GM19099 (cell line): Measurements from ENCODE around the gene TCOF1.

Experiments used
- POLR2A ChIP-seq: IDR thresholded peaks from 3 replicates; pipeline ENCODE4 v1.6.1; 2011; ENCODE audit warnings: low read depth; ENCODE audit not compliant: insufficient read length; ENCODE audit errors: extremely low read depth

Gene TCOF1

DNA sequence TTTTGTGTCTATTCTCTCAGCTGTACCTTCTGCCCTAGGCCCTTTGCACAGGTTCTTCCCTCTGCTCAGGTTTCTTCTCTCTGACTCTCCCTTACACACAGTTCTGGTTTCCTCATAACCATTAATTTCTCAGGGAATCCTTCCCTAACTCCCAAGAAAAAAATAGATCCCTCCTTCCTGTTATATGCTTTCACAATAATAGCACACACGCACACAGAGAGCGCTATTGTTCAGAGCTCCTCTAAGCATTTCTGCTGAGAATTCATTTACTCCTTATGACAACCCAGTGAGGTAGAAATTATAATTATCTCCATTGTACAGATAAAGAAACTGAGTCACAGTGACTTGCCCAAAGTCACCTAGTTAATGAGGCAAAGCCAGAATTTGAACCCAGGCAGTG, 1.7 kb upstream of the TCOF1 start:
- no peak for TF ChIP-seq POLR2A

- TF ChIP-seq POLR2A, result no peak
Measured at GRCh38 chr5:150356575-150357294, 762 bp upstream of the TCOF1 start.

GRCh38 chr5:150358261-150359095, 981 bp downstream of the TCOF1 start:
- no peak for TF ChIP-seq POLR2A

- TF ChIP-seq POLR2A, result no peak
Measured at GRCh38 chr5:150361301-150361700, 3.8 kb downstream of the TCOF1 start.

DNA sequence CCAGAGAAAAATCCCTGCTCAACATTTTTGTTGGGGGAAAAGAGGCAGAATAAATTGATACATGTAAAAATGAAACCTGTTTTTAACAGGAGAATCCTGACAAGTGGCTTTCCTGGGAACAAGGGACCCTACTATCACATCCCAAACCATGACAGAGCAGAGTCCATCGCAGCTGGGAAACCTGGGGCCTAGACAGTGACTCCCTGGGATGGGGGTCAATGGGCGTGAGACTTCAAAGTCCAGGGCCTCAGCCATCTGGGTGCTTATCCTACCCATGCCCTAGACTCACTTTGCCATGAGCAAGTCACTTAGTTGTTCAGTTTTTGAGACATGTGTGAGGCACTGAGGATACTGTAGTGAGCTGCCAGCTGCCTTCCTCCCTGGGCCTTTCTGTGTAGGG, 5.7 kb downstream of the TCOF1 start:
- TF ChIP-seq POLR2A, result no peak

DNA sequence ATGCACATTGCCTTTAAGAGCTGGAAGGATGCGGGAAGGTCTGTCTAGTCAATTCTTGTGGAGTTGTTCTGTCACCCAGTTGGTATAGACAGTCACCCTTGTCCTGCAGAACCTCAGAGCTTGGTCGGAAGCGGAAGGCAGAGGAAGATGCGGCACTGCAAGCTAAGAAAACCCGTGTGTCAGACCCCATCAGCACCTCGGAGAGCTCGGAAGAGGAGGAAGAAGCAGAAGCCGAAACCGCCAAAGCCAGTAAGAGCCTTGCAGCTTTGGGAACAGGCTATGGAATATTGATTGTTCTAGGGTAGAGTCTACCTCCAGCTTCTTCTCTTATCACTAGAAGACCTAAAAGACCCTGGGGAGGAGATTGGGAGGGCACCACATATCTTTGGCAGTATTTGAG, 6.5 kb downstream of the TCOF1 start:
- no peak for TF ChIP-seq POLR2A

DNA sequence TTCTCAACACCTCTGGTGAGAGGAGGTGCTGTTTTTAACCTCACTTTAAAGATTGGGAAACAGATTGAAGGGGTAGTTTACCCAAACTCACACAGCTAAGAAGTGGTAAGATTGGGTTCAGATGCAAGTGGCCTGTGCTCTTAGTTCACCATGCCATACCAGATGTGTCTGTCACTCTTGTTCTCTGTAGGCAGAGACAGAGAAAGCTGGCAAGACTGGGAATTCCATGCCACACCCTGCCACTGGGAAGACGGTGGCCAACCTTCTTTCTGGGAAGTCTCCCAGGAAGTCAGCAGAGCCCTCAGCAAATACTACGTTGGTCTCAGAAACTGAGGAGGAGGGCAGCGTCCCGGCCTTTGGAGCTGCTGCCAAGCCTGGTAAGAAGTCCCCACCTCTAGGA, 11.0 kb downstream of the TCOF1 start:
- TF ChIP-seq POLR2A, result no peak

GRCh38 chr5:150372639-150373038, 15.1 kb downstream of the TCOF1 start:
- TF ChIP-seq POLR2A, result no peak

GRCh38 chr5:150374651-150375050, 17.2 kb downstream of the TCOF1 start:
- TF ChIP-seq POLR2A, result no peak

GRCh38 chr5:150376799-150377771, 19.6 kb downstream of the TCOF1 start:
- TF ChIP-seq POLR2A, result no peak

DNA sequence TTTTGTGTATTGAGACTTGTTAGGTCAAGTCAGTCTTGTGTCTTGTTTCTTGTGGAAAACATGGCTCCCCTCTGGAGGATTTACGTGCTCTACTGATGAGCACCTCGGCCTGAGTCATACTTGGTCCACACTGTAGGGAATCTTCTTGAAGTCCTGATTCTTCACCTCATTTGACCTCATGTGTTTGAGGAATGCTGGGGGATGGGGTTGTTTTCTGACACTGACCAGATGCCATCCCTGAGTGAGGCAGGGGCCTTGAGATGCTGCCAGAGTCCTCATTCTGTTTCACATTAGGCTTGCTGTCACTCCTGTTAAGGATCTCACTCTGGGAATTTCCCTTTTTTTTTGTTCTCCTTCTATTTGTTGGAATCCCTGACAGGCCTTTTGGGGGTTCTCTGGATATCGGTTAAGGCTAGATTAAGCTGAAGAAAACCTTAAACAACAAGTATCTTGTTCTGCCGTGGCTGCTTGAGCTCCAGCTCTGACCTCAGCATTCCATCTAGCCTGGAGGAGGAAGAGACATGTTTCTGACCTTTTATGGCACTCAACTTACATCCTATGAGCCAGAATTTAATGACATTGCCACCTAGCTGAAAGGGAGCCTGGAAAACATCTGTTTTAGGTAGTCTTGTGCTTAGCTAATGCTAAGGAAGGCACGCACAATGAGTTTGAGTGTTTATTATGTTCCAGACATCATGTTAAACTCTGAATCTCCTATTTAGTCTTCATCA, 20.6 kb downstream of the TCOF1 start:
- no peak for TF ChIP-seq POLR2A

GRCh38 chr5:150384701-150385100, 27.2 kb downstream of the TCOF1 start:
- no peak for TF ChIP-seq POLR2A

DNA sequence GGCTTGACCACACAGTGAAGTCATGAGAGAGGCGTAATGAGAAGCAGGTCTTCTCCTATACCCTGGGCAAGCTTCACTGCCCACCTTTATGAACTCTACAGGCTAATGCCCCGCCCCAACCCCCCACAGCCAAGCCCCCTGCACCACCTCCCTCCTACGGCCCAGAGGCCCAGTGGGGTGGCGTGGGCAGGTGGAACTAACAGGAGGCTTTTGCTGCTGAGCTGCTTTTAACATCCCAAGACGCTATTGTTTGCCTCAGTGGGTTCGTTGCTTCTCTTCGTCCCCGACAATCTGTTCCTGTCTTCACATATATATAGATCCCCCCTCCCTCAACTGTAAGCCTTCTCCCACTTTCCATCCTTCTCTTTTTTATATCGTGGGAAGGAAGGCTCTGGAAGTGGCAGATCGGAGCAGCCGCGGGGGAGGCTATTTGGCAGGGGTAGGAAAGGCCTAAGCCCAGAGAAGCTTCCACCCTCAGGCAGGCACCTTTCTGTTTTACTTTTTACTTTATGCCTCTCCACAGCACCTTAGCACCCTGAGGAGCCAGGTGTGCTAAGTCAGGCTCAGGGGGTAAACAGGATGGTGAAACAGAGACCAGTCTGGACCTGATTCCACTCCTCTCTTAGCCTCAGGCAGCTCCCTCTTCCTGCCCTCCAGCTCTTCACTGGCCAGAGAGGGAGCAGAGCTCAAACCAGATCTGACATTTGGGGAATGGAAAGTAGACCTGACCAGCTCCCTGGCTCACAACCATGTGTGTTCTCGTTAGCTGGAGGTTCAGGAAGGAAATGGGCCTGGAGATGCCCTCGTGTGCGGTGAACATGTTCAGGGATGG, 28.7 kb downstream of the TCOF1 start:
- no peak for TF ChIP-seq POLR2A

DNA sequence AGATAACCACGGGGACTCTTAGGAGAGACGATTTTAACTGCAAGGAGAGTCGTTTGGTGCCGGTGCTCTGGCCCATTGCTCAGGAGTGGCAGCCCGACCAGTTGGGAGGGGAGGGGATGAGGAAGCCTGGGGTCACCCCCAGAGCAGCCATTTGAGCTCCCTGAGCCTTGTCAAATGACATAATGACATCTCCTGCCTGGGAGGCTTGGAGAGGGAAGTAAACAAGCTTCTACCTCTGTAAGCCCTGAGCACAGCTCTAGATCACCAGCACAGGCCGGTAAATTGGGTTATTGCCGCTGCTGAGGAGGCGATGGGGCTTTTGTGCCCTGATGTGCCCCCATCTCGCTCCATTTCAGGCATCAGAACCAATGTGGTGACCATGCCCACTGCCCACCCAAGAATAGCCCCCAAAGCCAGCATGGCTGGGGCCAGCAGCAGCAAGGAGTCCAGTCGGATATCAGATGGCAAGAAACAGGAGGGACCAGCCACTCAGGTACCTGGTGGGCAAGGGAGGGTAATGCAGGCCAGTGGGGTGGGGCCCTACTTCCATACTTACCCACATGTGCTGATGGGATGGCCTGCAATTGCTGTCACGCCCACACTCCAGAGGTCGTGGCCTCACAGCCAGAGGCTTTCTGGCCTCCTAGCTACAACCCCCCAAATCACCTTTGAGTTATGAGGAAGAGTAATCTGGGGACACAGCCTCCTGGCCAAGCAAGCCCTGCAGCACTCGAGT, 32.2 kb downstream of the TCOF1 start:
- TF ChIP-seq POLR2A, result no peak
